OCI-LY3 (cell line): ENCODE results near the gene BLCAP.

Source experiments
- H2AFZ ChIP-seq: fragments of 200-600, 300-600 bp; shearing (Covaris generic); 2 replicates; pipeline ENCODE4 v1.6.0; 2014; ENCODE audit warnings: antibody characterized with exemption, low read depth, low read length
- H3K27ac ChIP-seq: fragments of 200-600, 300-600 bp; sonication (generic); 2 replicates; pipeline ENCODE4 v1.5.1; 2014; ENCODE audit warnings: mild to moderate bottlenecking, low read length, moderate library complexity, mixed read lengths
- H3K27me3 ChIP-seq: fragments of 200-600, 300-600 bp; sonication (generic); 2 replicates; pipeline ENCODE4 v1.6.1; 2014; ENCODE audit warnings: low read depth, low read length, mixed read lengths
- H3K36me3 ChIP-seq: fragments of 200-600, 300-600 bp; sonication (generic); replicated peaks from 2 replicates; pipeline ENCODE3; 2014; ENCODE audit warnings: low read depth, low read length, mixed read lengths
- H3K4me1 ChIP-seq: fragments of 300-600, 200-600 bp; sonication (generic); 2 replicates; pipeline ENCODE4 v1.6.1; 2014; ENCODE audit warnings: low read length, mixed read lengths
- H3K4me2 ChIP-seq: fragments of 200-600, 300-600 bp; sonication (generic); 2 replicates; pipeline ENCODE4 v1.6.1; 2014; ENCODE audit warnings: low read length, mixed read lengths
- H3K4me3 ChIP-seq: fragments of 300-600, 200-600 bp; sonication (generic); 2 replicates; pipeline ENCODE4 v1.5.1; 2014; ENCODE audit warnings: antibody characterized with exemption, mild to moderate bottlenecking, low read length, moderate library complexity
- H3K79me2 ChIP-seq: fragments of 300-600, 200-600 bp; shearing (Covaris generic); 2 replicates; pipeline ENCODE4 v1.6.1; 2014; ENCODE audit warnings: mild to moderate bottlenecking, low read length, mixed read lengths
- H3K9ac ChIP-seq: fragments of 300-600, 200-600 bp; shearing (Covaris generic); 2 replicates; pipeline ENCODE4 v1.6.0; 2014; ENCODE audit warnings: mild to moderate bottlenecking, low read length, moderate library complexity
- H3K9me3 ChIP-seq: fragments of 200-600, 300-600 bp; shearing (Covaris generic); 2 replicates; pipeline ENCODE4 v1.6.1; 2014; ENCODE audit warnings: low read length, mixed read lengths; ENCODE audit not compliant: insufficient read depth
- H4K20me1 ChIP-seq: fragments of 200-600, 300-600 bp; sonication (generic); 2 replicates; pipeline ENCODE4 v1.6.1; 2016; ENCODE audit warnings: low read length, mixed read lengths; ENCODE audit not compliant: insufficient read depth
- CTCF ChIP-seq: fragments of 200-600, 300-600 bp; sonication (generic); IDR thresholded peaks from 2 replicates; pipeline ENCODE4 v1.5.1; 2014; ENCODE audit warnings: antibody characterized with exemption, low read length, low read depth
- EZH2phosphoT487 ChIP-seq: fragments of 200-600 bp; shearing (Covaris generic); IDR thresholded peaks from 2 replicates; pipeline ENCODE4 v1.6.1; 2018; ENCODE audit warnings: antibody characterized with exemption, mixed run types, low read depth

BLCAP gene

GRCh38 chr20:37498066-37498665, 29.5 kb downstream of the BLCAP start:
- no peak overlapping the region for H3K4me2 ChIP-seq
- no peak overlapping the region for H3K27ac ChIP-seq
- no peak overlapping the region for H3K4me3 ChIP-seq
- no peaks in the 10 kb centered on the region for H3K4me1 ChIP-seq
- H4K20me1 ChIP-seq: no peaks in the 10 kb centered on the region
- no peaks in the 10 kb centered on the region for H3K9me3 ChIP-seq
- H2AFZ ChIP-seq: no peak overlapping the region
- H3K79me2 ChIP-seq: no peaks in the 10 kb centered on the region
- no peaks in the 10 kb centered on the region for H3K36me3 ChIP-seq
- no peak overlapping the region for H3K9ac ChIP-seq
- peaks cover 6% of the 10 kb centered on the region; the same call in 1 of the 2 replicates for H3K27me3 ChIP-seq
- no peak for TF ChIP-seq EZH2phosphoT487
- TF ChIP-seq CTCF: no peak

- Histone ChIP-seq H3K4me2 (no peak overlapping the region), H3K9ac (no peak overlapping the region), H3K4me1 (no peaks in the 10 kb centered on the region), H3K79me2 (no peaks in the 10 kb centered on the region), H3K36me3 (no peaks in the 10 kb centered on the region), H3K27ac (no peak overlapping the region), H2AFZ (no peak overlapping the region), H3K9me3 (no peaks in the 10 kb centered on the region), H3K27me3 (peaks cover 19% of the 10 kb centered on the region), H4K20me1 (no peaks in the 10 kb centered on the region), H3K4me3 (no peak overlapping the region)
- TF ChIP-seq CTCF (no peak), EZH2phosphoT487 (no peak)
These were observed 32.9 kb downstream of the BLCAP start for GRCh38 chr20:37494796-37495195.

- no peak overlapping the region for H3K4me2 ChIP-seq
These were observed 33.4 kb downstream of the BLCAP start for GRCh38 chr20:37494301-37494700.

GRCh38 chr20:37492945-37493344, 34.7 kb downstream of the BLCAP start:
- 0 out of 2 replicates have a peak, but pooled peaks have one; percentile 12 for TF ChIP-seq CTCF
- TF ChIP-seq EZH2phosphoT487: no peak
- no peak overlapping the region for H3K27ac ChIP-seq

More at GRCh38 chr20:37494301-37494700, 33.4 kb downstream of the BLCAP start:
- H3K79me2 ChIP-seq: no peaks in the 10 kb centered on the region
- no peaks in the 10 kb centered on the region for H3K36me3 ChIP-seq
- H3K4me3 ChIP-seq: no peak overlapping the region
- no peaks in the 10 kb centered on the region for H3K4me1 ChIP-seq
- H3K27ac ChIP-seq: no peak overlapping the region
- TF ChIP-seq EZH2phosphoT487: no peak
- no peak for TF ChIP-seq CTCF
- H3K9me3 ChIP-seq: no peaks in the 10 kb centered on the region
- H3K9ac ChIP-seq: no peak overlapping the region
- H2AFZ ChIP-seq: no peak overlapping the region
- H4K20me1 ChIP-seq: no peaks in the 10 kb centered on the region
- peaks cover 19% of the 10 kb centered on the region for H3K27me3 ChIP-seq

More at GRCh38 chr20:37492945-37493344, 34.7 kb downstream of the BLCAP start:
- H3K27me3 ChIP-seq: peaks cover 19% of the 10 kb centered on the region
- no peak overlapping the region for H3K4me2 ChIP-seq
- no peak overlapping the region for H3K4me3 ChIP-seq
- H3K79me2 ChIP-seq: no peaks in the 10 kb centered on the region
- no peaks in the 10 kb centered on the region for H4K20me1 ChIP-seq
- H2AFZ ChIP-seq: no peak overlapping the region
- H3K9me3 ChIP-seq: no peaks in the 10 kb centered on the region
- no peaks in the 10 kb centered on the region for H3K36me3 ChIP-seq
- no peaks in the 10 kb centered on the region for H3K4me1 ChIP-seq
- H3K9ac ChIP-seq: no peak overlapping the region
